GM12878 (cell line): Measurements from ENCODE around the gene MINPP1. TPM values are rescaled to one million over a fixed set of nuclear protein-coding genes. Genes with fewer than 3 reads are reported as not detected.

Experiments
- BCL3 ChIP-seq: IDR thresholded peaks from 2 replicates; pipeline ENCODE4 v1.6.1; 2011; ENCODE audit warnings: borderline replicate concordance, low read depth, mild to moderate bottlenecking, moderate library complexity, low read length; ENCODE audit not compliant: insufficient read depth, poor library complexity, severe bottlenecking
- KDM1A ChIP-seq: fragments of 200-600 bp; sonication (generic); IDR thresholded peaks from 2 replicates; pipeline ENCODE4 v1.6.1; 2016; ENCODE audit warnings: borderline replicate concordance
- NFYB ChIP-seq: IDR thresholded peaks from 2 replicates; pipeline ENCODE4 v1.6.1; 2011; ENCODE audit warnings: low read depth, mild to moderate bottlenecking, low read length, improper control_type of control experiment, moderate library complexity; ENCODE audit not compliant: insufficient read depth
- RBBP5 ChIP-seq: fragments of 200-600 bp; sonication (generic); conservative IDR thresholded peaks from 2 replicates; pipeline ENCODE4 v1.6.1; 2016
- RUNX3 ChIP-seq: IDR thresholded peaks from 2 replicates; pipeline ENCODE4 v1.6.1; 2012; ENCODE audit warnings: low read length, inconsistent platforms
- SMC3 ChIP-seq: IDR thresholded peaks from 2 replicates; pipeline ENCODE4 v1.6.1; 2011; ENCODE audit warnings: low read length, improper control_type of control experiment, borderline replicate concordance
- TAF1 ChIP-seq: IDR thresholded peaks from 2 replicates; pipeline ENCODE4 v1.6.1; 2011; ENCODE audit warnings: mild to moderate bottlenecking, low read depth, low read length, borderline replicate concordance
- ZBED1 ChIP-seq: IDR thresholded peaks from 2 replicates; pipeline ENCODE4 v1.6.1; 2016; ENCODE audit warnings: borderline replicate concordance
- polyA plus RNA-seq, 11 experiments: library from polyadenylated mRNA; depleted of rRNA in 4 of 11; unstranded in 6 of 11; stranded (reverse) in 5 of 11; fragments of >200 nt; fragmentation: Nextera tagmentation in 4 of 11; fragmentation: Illumina TruSeq in 1 of 11; extraction: Ambion mirVana in 4 of 11; extraction: Trizol in 1 of 11; gene quantifications; 1 replicate in 1 of 11; 2 replicates in 10 of 11; pipeline versions ENCODE4 v1.2.1 to v1.2.3, GENCODE V29; 2011 to 2016; ENCODE audit warnings: inconsistent platforms in 2 of 11, missing spikeins in 2 of 11, low read depth in 1 of 11
- total RNA-seq, 4 experiments: library from RNA; depleted of rRNA in 3 of 4; stranded (reverse); fragments of >200 nt in 3 of 4; fragmentation: Illumina TruSeq in 1 of 4; extraction: Trizol in 1 of 4; gene quantifications; 2 replicates each; pipeline versions ENCODE4 v1.2.1 to v1.2.3, GENCODE V29; 2013 to 2021
- TF ChIP-seq, protein P1 (sequence below): IDR thresholded peaks from 2 replicates; pipeline ENCODE4 v1.6.1; 2011; ENCODE audit warnings: low read depth, mild to moderate bottlenecking, low read length, moderate library complexity, borderline replicate concordance; ENCODE audit errors: extremely low read depth
- TF ChIP-seq, protein P2 (sequence below): fragments of 450-650 bp; formaldehyde crosslinking; IDR thresholded peaks from 2 replicates; pipeline ENCODE4 v1.4.0; 2022; ENCODE audit warnings: mild to moderate bottlenecking, moderate library complexity
- TF ChIP-seq, protein P3 (sequence below): IDR thresholded peaks from 2 replicates; pipeline ENCODE4 v1.6.1; 2012; ENCODE audit warnings: improper control_type of control experiment, low read depth, low read length; ENCODE audit not compliant: insufficient replicate concordance
- TF ChIP-seq, protein P4 (sequence below): fragments of 450-650 bp; conservative IDR thresholded peaks from 2 replicates; pipeline ENCODE4 v1.6.1; 2017; ENCODE audit warnings: mild to moderate bottlenecking, moderate library complexity

Gene MINPP1
- total and polyA plus RNA-seq, 10 of the 15 experiments (the other 5 are each of a cell fraction or from before 2014, with no cell fraction given) = 3.9 to 29.2 (median 10.7) TPM

GRCh38 chr10:87507879-87508483 is 3.3 kb downstream of the MINPP1 start (continued):
- TF ChIP-seq SMC3 = no peak
- TF ChIP-seq RBBP5 = no peak
- TF ChIP-seq, protein P1, sequence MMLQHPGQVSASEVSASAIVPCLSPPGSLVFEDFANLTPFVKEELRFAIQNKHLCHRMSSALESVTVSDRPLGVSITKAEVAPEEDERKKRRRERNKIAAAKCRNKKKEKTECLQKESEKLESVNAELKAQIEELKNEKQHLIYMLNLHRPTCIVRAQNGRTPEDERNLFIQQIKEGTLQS = no peak
- TF ChIP-seq TAF1 = no peak
- no peak for TF ChIP-seq BCL3
- no peak for TF ChIP-seq RUNX3
- no peak for TF ChIP-seq NFYB
- no peak for TF ChIP-seq KDM1A
- TF ChIP-seq, protein P2, sequence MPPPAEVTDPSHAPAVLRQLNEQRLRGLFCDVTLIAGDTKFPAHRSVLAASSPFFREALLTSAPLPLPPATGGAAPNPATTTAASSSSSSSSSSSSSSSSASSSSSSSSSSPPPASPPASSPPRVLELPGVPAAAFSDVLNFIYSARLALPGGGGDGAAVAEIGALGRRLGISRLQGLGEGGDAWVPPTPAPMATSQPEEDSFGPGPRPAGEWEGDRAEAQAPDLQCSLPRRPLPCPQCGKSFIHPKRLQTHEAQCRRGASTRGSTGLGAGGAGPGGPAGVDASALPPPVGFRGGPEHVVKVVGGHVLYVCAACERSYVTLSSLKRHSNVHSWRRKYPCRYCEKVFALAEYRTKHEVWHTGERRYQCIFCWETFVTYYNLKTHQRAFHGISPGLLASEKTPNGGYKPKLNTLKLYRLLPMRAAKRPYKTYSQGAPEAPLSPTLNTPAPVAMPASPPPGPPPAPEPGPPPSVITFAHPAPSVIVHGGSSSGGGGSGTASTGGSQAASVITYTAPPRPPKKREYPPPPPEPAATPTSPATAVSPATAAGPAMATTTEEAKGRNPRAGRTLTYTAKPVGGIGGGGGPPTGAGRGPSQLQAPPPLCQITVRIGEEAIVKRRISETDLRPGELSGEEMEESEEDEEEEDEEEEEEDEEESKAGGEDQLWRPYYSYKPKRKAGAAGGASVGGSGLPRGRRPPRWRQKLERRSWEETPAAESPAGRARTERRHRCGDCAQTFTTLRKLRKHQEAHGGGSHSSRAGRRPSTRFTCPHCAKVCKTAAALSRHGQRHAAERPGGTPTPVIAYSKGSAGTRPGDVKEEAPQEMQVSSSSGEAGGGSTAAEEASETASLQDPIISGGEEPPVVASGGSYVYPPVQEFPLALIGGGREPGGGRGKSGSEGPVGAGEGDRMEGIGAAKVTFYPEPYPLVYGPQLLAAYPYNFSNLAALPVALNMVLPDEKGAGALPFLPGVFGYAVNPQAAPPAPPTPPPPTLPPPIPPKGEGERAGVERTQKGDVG (CRISPR knock-in tag) = no peak
- TF ChIP-seq, protein P3, sequence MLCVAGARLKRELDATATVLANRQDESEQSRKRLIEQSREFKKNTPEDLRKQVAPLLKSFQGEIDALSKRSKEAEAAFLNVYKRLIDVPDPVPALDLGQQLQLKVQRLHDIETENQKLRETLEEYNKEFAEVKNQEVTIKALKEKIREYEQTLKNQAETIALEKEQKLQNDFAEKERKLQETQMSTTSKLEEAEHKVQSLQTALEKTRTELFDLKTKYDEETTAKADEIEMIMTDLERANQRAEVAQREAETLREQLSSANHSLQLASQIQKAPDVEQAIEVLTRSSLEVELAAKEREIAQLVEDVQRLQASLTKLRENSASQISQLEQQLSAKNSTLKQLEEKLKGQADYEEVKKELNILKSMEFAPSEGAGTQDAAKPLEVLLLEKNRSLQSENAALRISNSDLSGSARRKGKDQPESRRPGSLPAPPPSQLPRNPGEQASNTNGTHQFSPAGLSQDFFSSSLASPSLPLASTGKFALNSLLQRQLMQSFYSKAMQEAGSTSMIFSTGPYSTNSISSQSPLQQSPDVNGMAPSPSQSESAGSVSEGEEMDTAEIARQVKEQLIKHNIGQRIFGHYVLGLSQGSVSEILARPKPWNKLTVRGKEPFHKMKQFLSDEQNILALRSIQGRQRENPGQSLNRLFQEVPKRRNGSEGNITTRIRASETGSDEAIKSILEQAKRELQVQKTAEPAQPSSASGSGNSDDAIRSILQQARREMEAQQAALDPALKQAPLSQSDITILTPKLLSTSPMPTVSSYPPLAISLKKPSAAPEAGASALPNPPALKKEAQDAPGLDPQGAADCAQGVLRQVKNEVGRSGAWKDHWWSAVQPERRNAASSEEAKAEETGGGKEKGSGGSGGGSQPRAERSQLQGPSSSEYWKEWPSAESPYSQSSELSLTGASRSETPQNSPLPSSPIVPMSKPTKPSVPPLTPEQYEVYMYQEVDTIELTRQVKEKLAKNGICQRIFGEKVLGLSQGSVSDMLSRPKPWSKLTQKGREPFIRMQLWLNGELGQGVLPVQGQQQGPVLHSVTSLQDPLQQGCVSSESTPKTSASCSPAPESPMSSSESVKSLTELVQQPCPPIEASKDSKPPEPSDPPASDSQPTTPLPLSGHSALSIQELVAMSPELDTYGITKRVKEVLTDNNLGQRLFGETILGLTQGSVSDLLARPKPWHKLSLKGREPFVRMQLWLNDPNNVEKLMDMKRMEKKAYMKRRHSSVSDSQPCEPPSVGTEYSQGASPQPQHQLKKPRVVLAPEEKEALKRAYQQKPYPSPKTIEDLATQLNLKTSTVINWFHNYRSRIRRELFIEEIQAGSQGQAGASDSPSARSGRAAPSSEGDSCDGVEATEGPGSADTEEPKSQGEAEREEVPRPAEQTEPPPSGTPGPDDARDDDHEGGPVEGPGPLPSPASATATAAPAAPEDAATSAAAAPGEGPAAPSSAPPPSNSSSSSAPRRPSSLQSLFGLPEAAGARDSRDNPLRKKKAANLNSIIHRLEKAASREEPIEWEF = no peak
- no peak for TF ChIP-seq ZBED1
- TF ChIP-seq, protein P4, sequence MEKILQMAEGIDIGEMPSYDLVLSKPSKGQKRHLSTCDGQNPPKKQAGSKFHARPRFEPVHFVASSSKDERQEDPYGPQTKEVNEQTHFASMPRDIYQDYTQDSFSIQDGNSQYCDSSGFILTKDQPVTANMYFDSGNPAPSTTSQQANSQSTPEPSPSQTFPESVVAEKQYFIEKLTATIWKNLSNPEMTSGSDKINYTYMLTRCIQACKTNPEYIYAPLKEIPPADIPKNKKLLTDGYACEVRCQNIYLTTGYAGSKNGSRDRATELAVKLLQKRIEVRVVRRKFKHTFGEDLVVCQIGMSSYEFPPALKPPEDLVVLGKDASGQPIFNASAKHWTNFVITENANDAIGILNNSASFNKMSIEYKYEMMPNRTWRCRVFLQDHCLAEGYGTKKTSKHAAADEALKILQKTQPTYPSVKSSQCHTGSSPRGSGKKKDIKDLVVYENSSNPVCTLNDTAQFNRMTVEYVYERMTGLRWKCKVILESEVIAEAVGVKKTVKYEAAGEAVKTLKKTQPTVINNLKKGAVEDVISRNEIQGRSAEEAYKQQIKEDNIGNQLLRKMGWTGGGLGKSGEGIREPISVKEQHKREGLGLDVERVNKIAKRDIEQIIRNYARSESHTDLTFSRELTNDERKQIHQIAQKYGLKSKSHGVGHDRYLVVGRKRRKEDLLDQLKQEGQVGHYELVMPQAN = no peak
